Stomach (tissue), 9 donors: ENCODE results near the gene IL2RA. TPM values are rescaled to one million over a fixed set of nuclear protein-coding genes. Genes with fewer than 3 reads are reported as not detected.

Source experiments
- DNase-seq, 2 donors: peaks; one replicate each; pipeline versions ENCODE4 v3.0.0 to v3.0.0-alpha.2; 2013 to 2019
- H3K27ac ChIP-seq, 5 donors: fragments of 200-600 bp in 4 of 5; sonication (generic) in 4 of 5; one replicate each; pipeline ENCODE4 v1.5.1; 2013 to 2019; ENCODE audit warnings: mild to moderate bottlenecking in 1 of 5, moderate library complexity in 1 of 5
- H3K27me3 ChIP-seq, 3 donors: fragments of 200-600 bp; sonication (generic); one replicate each; pipeline ENCODE4 v1.5.1; 2017 to 2019; ENCODE audit warnings: mixed run types in 1 of 3
- H3K36me3 ChIP-seq, 4 donors: fragments of 200-600 bp; sonication (generic); 1 replicate in 3 of 4; 2 replicates in 1 of 4; pipeline ENCODE4 v1.5.1; 2016 to 2019
- H3K4me1 ChIP-seq, 4 donors: fragments of 200-600 bp; sonication (generic); one replicate each; pipeline ENCODE4 v1.5.1; 2016 to 2019
- H3K4me3 ChIP-seq, 4 donors: fragments of 200-600 bp; sonication (generic) in 3 of 4; one replicate each; pipeline ENCODE4 v1.5.1; 2016 to 2019; ENCODE audit warnings: mild to moderate bottlenecking in 1 of 4
- H3K9me3 ChIP-seq, 4 donors: fragments of 200-600 bp; sonication (generic); one replicate each; pipeline ENCODE4 v1.5.1; 2016 to 2019
- CTCF ChIP-seq, 7 experiments: fragments of 450-650 bp in 4 of 7; fragments of 200-600 bp in 3 of 7; sonication (generic) in 3 of 7; IDR thresholded peaks; one replicate each; pipeline ENCODE4 v1.5.1; 2016 to 2019; ENCODE audit warnings: antibody characterized with exemption in 7 of 7, control low read depth in 2 of 7, mild to moderate bottlenecking in 1 of 7
- EP300 ChIP-seq: sonication (generic); formaldehyde crosslinking; IDR thresholded peaks from one replicate; pipeline ENCODE4 v1.6.1; 2017; ENCODE audit warnings: antibody characterized with exemption
- POLR2A ChIP-seq, 4 donors: fragments of 450-650 bp; IDR thresholded peaks; one replicate each; pipeline ENCODE4 v1.6.1; 2016; ENCODE audit warnings: antibody characterized with exemption in 4 of 4, control low read depth in 2 of 4, mild to moderate bottlenecking in 1 of 4, moderate library complexity in 1 of 4
- POLR2AphosphoS5 ChIP-seq, 3 donors: sonication (generic); formaldehyde crosslinking; IDR thresholded peaks; one replicate each; pipeline ENCODE4 v1.6.1; 2016; ENCODE audit warnings: antibody characterized with exemption in 3 of 3
- WGBS, 5 donors: extraction: QIAGEN DNeasy Blood & Tissue Kit in 3 of 5; methylation state at CpG; one replicate each; pipeline versions ENCODE4 v1.1.5 to v1.1.7; 2013 to 2018; 5-methylcytosine and 5-hydroxymethylcytosine counted together
- intact Hi-C: fragments of 100-400 bp; cut with DNase I; formaldehyde crosslinking; loops from one replicate; pipeline ENCODE4 v1.15.1; 2023; ENCODE audit warnings: low total_unique reads
- polyA plus RNA-seq, 3 donors: library from polyadenylated mRNA; stranded (reverse); fragments of 200-250 nt; gene quantifications; one replicate each; pipeline ENCODE4 v1.2.3, GENCODE V29; 2013
- total RNA-seq, 5 donors: library from RNA; depleted of rRNA; stranded (reverse); fragments of >200 nt; gene quantifications; one replicate each; pipeline versions ENCODE4 v1.1.0 to v1.2.3, GENCODE V29; 2014 to 2016
- donor health status: healthy with polysubstance abuse.
- donor health status: Bipolar disorder and iron deficiency.
- donor health status: healthy.

IL2RA gene
- total and polyA plus RNA-seq, 8 donors, result 0.45 to 2.3 (median 0.95) TPM; not detected in 2

GRCh38 chr10:6037422-6037821 lies 24.7 kb downstream of the IL2RA start:
- peaks cover 0 to 14% (median 0%) of the 10 kb centered on the region in 4 donors for H3K4me1 ChIP-seq
- TF ChIP-seq CTCF (IDR thresholded peaks at IDR 0.05) (no peak), EP300 (no peak), POLR2AphosphoS5 (IDR thresholded peaks at IDR 0.05) (no peak), POLR2A (IDR thresholded peaks at IDR 0.05) (no peak)
- no peak overlapping the region for H3K4me3 ChIP-seq
- no peak overlapping the region for H3K27ac ChIP-seq
- WGBS, 5 donors, result 83 to 89% (median 86%) methylated on average over 8 of the region's 8 CpGs
- no peaks in the 10 kb centered on the region for H3K36me3 ChIP-seq
- no peaks in the 10 kb centered on the region for H3K27me3 ChIP-seq
- H3K9me3 ChIP-seq, result no peaks in the 10 kb centered on the region
- intact Hi-C loops, result no loop called here
- DNase-seq, result no peak

- no peaks in the 10 kb centered on the region for H3K36me3 ChIP-seq
- WGBS, 5 donors, result 64 to 77% (median 72%) methylated on average over 11 of the region's 11 CpGs
- intact Hi-C loops, result no loop called here
- no peaks in the 10 kb centered on the region for H3K9me3 ChIP-seq
- no peak for DNase-seq
- TF ChIP-seq CTCF (IDR thresholded peaks at IDR 0.05) (no peak), EP300 (no peak), POLR2A (IDR thresholded peaks at IDR 0.05) (no peak), POLR2AphosphoS5 (IDR thresholded peaks at IDR 0.05) (no peak)
- H3K4me3 ChIP-seq, result no peak overlapping the region
- no peaks in the 10 kb centered on the region for H3K27me3 ChIP-seq
- H3K4me1 ChIP-seq, result peaks cover 0 to 14% (median 0%) of the 10 kb centered on the region in 4 donors
- no peak overlapping the region for H3K27ac ChIP-seq
These were observed 25.3 kb downstream of the IL2RA start for GRCh38 chr10:6036861-6037321.

DNA sequence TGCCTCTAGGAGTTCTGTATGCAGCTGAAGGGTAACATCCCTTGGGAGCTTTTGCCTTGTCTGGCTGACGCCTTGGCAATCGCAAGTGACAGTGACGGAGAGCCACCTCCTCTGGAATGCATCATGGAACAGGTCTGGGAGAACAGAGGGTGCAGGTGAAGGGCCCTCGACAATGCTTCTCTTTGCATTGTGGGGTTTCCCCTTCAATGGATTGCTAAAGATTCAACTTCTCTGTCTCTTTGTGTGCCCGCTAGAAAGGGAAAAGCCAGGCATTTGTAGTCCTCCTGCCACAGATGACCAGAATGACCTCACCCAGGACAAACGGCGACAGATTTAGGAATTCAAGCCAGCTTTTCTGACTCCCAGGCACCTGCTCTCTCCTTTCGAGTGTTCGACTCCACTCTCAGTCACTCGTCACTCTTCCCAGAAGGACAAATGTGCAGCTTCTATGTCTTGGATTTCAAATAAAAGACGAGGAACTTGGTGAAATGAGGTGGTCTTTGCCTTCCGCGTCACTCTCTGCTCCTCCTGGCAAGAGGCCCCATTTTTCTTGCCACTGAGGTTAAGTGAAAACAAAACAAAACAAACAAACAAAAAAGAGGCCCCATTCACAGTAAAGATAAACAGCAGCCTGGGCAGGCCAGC lies 26.1 kb downstream of the IL2RA start:
- H3K9me3 ChIP-seq, result peaks cover 0 to under 1% (median 0%) of the 10 kb centered on the region in 4 donors
- H3K36me3 ChIP-seq, result no peaks in the 10 kb centered on the region
- TF ChIP-seq POLR2AphosphoS5 (IDR thresholded peaks at IDR 0.05) (no peak), POLR2A (IDR thresholded peaks at IDR 0.05) (no peak), EP300 (no peak), CTCF (IDR thresholded peaks at IDR 0.05) (no peak)
- intact Hi-C loops, result no loop called here
- H3K27ac ChIP-seq, result no peak overlapping the region
- WGBS, 5 donors, result 70 to 81% (median 75%) methylated on average over 13 of the region's 13 CpGs
- DNase-seq, result no peak
- H3K4me3 ChIP-seq, result no peak overlapping the region
- H3K4me1 ChIP-seq, result peaks cover 0 to 14% (median 0%) of the 10 kb centered on the region in 4 donors
- H3K27me3 ChIP-seq, result no peaks in the 10 kb centered on the region

DNA sequence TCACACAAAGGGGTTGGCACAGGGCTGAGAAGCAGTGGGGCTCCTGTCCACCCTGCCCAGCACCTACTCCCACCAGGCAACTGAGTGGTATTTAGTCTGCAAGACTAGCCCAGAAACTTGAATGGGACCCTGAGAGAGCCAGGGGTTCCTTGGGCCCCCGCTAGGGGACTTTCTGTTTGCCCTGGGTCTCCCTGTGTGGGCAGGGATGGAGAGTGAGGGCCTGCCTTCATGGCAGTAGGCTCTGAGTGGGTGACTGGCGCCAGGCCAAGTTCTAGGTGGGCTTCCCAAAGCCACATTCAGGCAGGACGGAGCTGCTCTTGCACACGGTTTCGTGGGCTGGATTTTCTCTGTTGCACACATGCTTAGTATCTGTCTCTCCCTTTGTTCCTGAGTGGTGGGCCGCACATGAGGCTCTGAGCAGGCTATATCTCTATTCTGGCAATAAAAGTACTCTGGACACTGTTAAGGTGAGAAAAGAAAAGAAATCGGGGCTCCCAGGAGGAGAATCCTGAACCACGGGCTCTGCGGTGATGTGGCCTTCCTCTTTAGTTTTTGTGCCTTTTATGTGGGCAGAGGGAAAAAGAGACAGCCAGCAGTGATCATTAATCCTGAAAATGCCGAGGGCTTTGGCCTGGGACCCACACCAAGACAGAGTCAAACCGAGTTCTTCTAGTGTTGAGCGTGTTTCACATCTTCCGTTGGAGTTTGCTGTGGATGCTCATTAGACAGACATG lies 26.9 kb downstream of the IL2RA start:
- no peak for DNase-seq
- TF ChIP-seq POLR2AphosphoS5 (IDR thresholded peaks at IDR 0.05) (no peak), CTCF (IDR thresholded peaks at IDR 0.05) (no peak), POLR2A (IDR thresholded peaks at IDR 0.05) (no peak), EP300 (no peak)
- intact Hi-C loops, result no loop called here
- H3K4me1 ChIP-seq, result peaks cover 0 to 14% (median 0%) of the 10 kb centered on the region in 4 donors
- H3K9me3 ChIP-seq, result peaks cover 0 to 7% (median 2%) of the 10 kb centered on the region in 4 donors
- H3K36me3 ChIP-seq, result no peaks in the 10 kb centered on the region
- no peak overlapping the region for H3K4me3 ChIP-seq
- WGBS, 5 donors, result 84 to 92% (median 91%) methylated on average over 9 to 13 of the region's 13 CpGs
- H3K27ac ChIP-seq, result peak overlapping the region in 3 of 5 donors; percentile 30 to 54 (median 41)
- H3K27me3 ChIP-seq, result no peaks in the 10 kb centered on the region
